Keratinocyte (primary cell): ENCODE measurements around the gene CREB5. TPM values are rescaled to one million over a fixed set of nuclear protein-coding genes. Genes with fewer than 3 reads are reported as not detected.

Experiments used
- DNase-seq: peaks from one replicate; pipeline ENCODE4 v3.0.0-alpha.2; 2011; ENCODE audit warnings: low read depth, missing footprints, low spot score
- FAIRE-seq: peaks from 2 replicates; lab custom pipeline; 2011; peaks lifted over from hg19 to GRCh38; lab: Jason Lieb, UNC
- H2AFZ ChIP-seq: 2 replicates; pipeline ENCODE4 v1.6.0; 2012; ENCODE audit warnings: low read length, control low read depth, inconsistent platforms; ENCODE audit not compliant: control insufficient read depth
- H3K27ac ChIP-seq: 2 replicates; pipeline ENCODE4 v1.5.1; 2011; ENCODE audit warnings: low read length; ENCODE audit not compliant: control insufficient read depth, insufficient read depth
- H3K27me3 ChIP-seq: 3 replicates; pipeline ENCODE4 v1.6.0; 2011; ENCODE audit warnings: low read length; ENCODE audit not compliant: control insufficient read depth, insufficient read depth; ENCODE audit errors: extremely low read depth
- H3K36me3 ChIP-seq, 2 experiments: 2 replicates in 1 of 2; 3 replicates in 1 of 2; pipeline ENCODE4 v1.5.1; 2011; ENCODE audit warnings: low read length in 2 of 2, mild to moderate bottlenecking in 1 of 2; ENCODE audit not compliant: control insufficient read depth in 2 of 2, insufficient read depth in 2 of 2; ENCODE audit errors: extremely low read depth in 1 of 2
- H3K4me1 ChIP-seq: 3 replicates; pipeline ENCODE4 v1.5.1; 2011; ENCODE audit warnings: low read length; ENCODE audit not compliant: control insufficient read depth, insufficient read depth; ENCODE audit errors: extremely low read depth
- H3K4me2 ChIP-seq: 3 replicates; pipeline ENCODE4 v1.6.0; 2011; ENCODE audit warnings: low read depth, low read length; ENCODE audit not compliant: control insufficient read depth, insufficient read depth; ENCODE audit errors: extremely low read depth
- H3K4me3 ChIP-seq, 3 experiments: fragments of 200-600 bp in 1 of 3; sonication (generic) in 1 of 3; 2 replicates in 2 of 3; 3 replicates in 1 of 3; pipeline ENCODE4 v1.5.1; 2011 to 2016; ENCODE audit warnings: low read length in 3 of 3, mild to moderate bottlenecking in 3 of 3, control low read depth in 2 of 3, inconsistent platforms in 1 of 3, low read depth in 1 of 3, mixed read lengths in 1 of 3, mixed run types in 1 of 3, moderate library complexity in 1 of 3; ENCODE audit not compliant: control insufficient read depth in 2 of 3, insufficient read depth in 2 of 3; ENCODE audit errors: extremely low read depth in 1 of 3
- H3K79me2 ChIP-seq: 2 replicates; pipeline ENCODE4 v1.6.0; 2012; ENCODE audit warnings: low read length; ENCODE audit not compliant: control insufficient read depth, insufficient read depth
- H3K9ac ChIP-seq: 3 replicates; pipeline ENCODE4 v1.6.0; 2011; ENCODE audit warnings: low read length; ENCODE audit not compliant: control insufficient read depth, insufficient read depth; ENCODE audit errors: extremely low read depth
- H3K9me1 ChIP-seq: 3 replicates; pipeline ENCODE4 v1.6.0; 2011; ENCODE audit warnings: low read length; ENCODE audit not compliant: control insufficient read depth, insufficient read depth; ENCODE audit errors: extremely low read depth
- H3K9me3 ChIP-seq: 2 replicates; pipeline ENCODE4 v1.5.1; 2012; ENCODE audit warnings: low read depth, low read length; ENCODE audit not compliant: control insufficient read depth
- H4K20me1 ChIP-seq: 3 replicates; pipeline ENCODE4 v1.6.0; 2011; ENCODE audit warnings: low read length; ENCODE audit not compliant: control insufficient read depth, insufficient read depth; ENCODE audit errors: extremely low read depth
- EZH2 ChIP-seq: IDR thresholded peaks from one replicate; pipeline ENCODE4 v1.6.1; 2012; ENCODE audit warnings: inconsistent platforms, mild to moderate bottlenecking, low read length, moderate library complexity
- dilution Hi-C: fragments of 300-500 bp; cut with MboI; formaldehyde crosslinking; loops from one replicate; pipeline ENCODE4 v1.7.0; 2020; ENCODE audit warnings: low sequenced_read_pairs; ENCODE audit not compliant: extremely low pct_ligation_motif_present
- polyA plus RNA-seq, 5 experiments: library from polyadenylated mRNA; depleted of rRNA in 3 of 5; stranded (reverse) in 3 of 5; stranded (forward) in 1 of 5; unstranded in 1 of 5; fragments of >200 nt; gene quantifications; 1 replicate in 1 of 5; 2 replicates in 3 of 5; 3 replicates in 1 of 5; pipeline versions ENCODE4 v1.2.1 to v1.2.3, GENCODE V29; 2011 to 2012; ENCODE audit warnings: missing spikeins in 2 of 5, low read depth in 1 of 5, low replicate concordance in 1 of 5
- TF ChIP-seq, protein P1 (sequence below), 3 experiments: IDR thresholded peaks in 1 of 3; conservative IDR thresholded peaks in 1 of 3; optimal IDR thresholded peaks in 1 of 3; 2 replicates in 2 of 3; 3 replicates in 1 of 3; pipeline versions ENCODE3 to v1.5.1; 2011; ENCODE audit warnings: low read length in 3 of 3, mild to moderate bottlenecking in 3 of 3, moderate library complexity in 2 of 3, control low read depth in 1 of 3, inconsistent platforms in 1 of 3; ENCODE audit not compliant: insufficient read depth in 2 of 3; ENCODE audit errors: extremely low read depth in 1 of 3

Gene CREB5
- polyA plus RNA-seq, 1 donor (not counting 4 experiments of a cell fraction or from before 2014, with no cell fraction given): 7.9 TPM

DNA sequence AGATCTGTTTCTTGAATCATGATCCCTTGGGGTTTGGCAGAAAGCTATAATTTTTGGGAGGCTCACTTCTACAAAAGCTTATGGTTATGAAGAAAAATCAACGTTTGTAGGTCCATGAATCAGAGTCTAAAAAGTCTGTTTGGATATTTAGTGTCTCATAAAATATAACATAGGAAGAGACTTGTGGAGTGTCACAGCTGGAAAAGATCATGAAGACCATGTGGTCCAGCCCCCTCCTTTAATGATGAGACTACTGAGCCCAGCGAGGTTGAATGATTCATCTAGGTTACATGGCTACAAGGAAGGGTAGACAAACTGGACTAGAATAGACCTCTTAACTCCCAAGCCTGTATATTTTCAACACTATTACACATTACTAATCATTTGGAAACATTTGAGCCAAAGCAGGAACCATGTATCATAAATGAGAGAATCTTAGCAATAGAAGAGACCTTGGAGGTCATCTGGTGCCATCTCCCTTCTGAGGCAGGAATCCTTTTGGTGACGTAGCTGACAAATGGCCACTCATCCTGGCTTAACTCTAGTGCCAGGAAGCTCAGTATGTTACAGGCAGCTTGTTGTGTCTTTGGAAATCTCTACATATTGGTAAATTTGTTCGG lies 152.5 kb downstream of the CREB5 start:
- H3K9ac ChIP-seq: no peak overlapping the region
- H3K36me3 ChIP-seq: no peaks in the 10 kb centered on the region
- TF ChIP-seq EZH2: no peak
- TF ChIP-seq, protein P1, sequence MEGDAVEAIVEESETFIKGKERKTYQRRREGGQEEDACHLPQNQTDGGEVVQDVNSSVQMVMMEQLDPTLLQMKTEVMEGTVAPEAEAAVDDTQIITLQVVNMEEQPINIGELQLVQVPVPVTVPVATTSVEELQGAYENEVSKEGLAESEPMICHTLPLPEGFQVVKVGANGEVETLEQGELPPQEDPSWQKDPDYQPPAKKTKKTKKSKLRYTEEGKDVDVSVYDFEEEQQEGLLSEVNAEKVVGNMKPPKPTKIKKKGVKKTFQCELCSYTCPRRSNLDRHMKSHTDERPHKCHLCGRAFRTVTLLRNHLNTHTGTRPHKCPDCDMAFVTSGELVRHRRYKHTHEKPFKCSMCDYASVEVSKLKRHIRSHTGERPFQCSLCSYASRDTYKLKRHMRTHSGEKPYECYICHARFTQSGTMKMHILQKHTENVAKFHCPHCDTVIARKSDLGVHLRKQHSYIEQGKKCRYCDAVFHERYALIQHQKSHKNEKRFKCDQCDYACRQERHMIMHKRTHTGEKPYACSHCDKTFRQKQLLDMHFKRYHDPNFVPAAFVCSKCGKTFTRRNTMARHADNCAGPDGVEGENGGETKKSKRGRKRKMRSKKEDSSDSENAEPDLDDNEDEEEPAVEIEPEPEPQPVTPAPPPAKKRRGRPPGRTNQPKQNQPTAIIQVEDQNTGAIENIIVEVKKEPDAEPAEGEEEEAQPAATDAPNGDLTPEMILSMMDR (optimal IDR thresholded peaks at IDR 0.05 in 1 of 3, IDR thresholded peaks at IDR 0.05 in 1 of 3, conservative IDR thresholded peaks at IDR 0.05 in 1 of 3; ENCODE audit: extremely low read depth in 1 of 3, insufficient read depth in 2 of 3, low read length in 3 of 3): no peak
- H2AFZ ChIP-seq: no peak overlapping the region
- no peaks in the 10 kb centered on the region for H4K20me1 ChIP-seq
- H3K27ac ChIP-seq: no peak overlapping the region
- no peaks in the 10 kb centered on the region for H3K9me1 ChIP-seq
- no peak overlapping the region for H3K4me3 ChIP-seq
- dilution Hi-C loops: no loop called here
- no peaks in the 10 kb centered on the region for H3K79me2 ChIP-seq
- no peak for FAIRE-seq
- H3K4me2 ChIP-seq: no peak overlapping the region
- H3K9me3 ChIP-seq: no peaks in the 10 kb centered on the region
- no peak for DNase-seq
- peaks cover 9% of the 10 kb centered on the region for H3K27me3 ChIP-seq
- H3K4me1 ChIP-seq: no peaks in the 10 kb centered on the region

DNA sequence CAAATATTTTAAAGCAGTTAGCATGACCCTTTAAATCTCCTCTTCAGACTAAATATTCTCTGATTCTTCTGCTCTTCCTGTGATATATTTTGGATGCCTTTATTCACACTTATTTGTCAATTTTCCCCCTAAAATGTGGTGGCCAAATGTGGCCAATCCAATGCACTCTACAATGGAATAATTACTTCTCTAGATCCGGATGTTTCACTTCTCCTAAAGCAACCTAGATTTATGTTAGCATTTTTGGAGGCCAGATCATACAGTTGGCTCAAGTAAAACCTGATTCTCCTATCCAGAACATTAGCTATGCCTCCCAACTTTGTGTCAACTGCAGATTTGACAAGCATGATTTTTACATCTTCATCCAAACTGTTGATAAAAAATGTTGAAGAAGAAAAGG lies 153.7 kb downstream of the CREB5 start:
- FAIRE-seq (no peak), DNase-seq (no peak)
- no peak overlapping the region for H3K4me3 ChIP-seq
- H3K9ac ChIP-seq: no peak overlapping the region
- no peaks in the 10 kb centered on the region for H3K9me1 ChIP-seq
- H4K20me1 ChIP-seq: no peaks in the 10 kb centered on the region
- H3K79me2 ChIP-seq: no peaks in the 10 kb centered on the region
- no peaks in the 10 kb centered on the region for H3K36me3 ChIP-seq
- H3K27ac ChIP-seq: no peak overlapping the region
- TF ChIP-seq EZH2: no peak
- TF ChIP-seq, protein P1 (optimal IDR thresholded peaks at IDR 0.05 in 1 of 3, IDR thresholded peaks at IDR 0.05 in 1 of 3, conservative IDR thresholded peaks at IDR 0.05 in 1 of 3; ENCODE audit: extremely low read depth in 1 of 3, insufficient read depth in 2 of 3, low read length in 3 of 3): no peak
- peaks cover 3% of the 10 kb centered on the region for H3K4me1 ChIP-seq
- dilution Hi-C loops: no loop called here
- H3K9me3 ChIP-seq: no peaks in the 10 kb centered on the region
- H2AFZ ChIP-seq: no peak overlapping the region
- no peak overlapping the region for H3K4me2 ChIP-seq
- H3K27me3 ChIP-seq: peaks cover 12% of the 10 kb centered on the region
